HG03521 (cell line): ENCODE measurements around the gene JAM3.

Source experiments
- ATAC-seq: cut with Tn5 transposase; IDR thresholded peaks from one replicate; pipeline ENCODE4 v1.9.1; 2021; ENCODE audit warnings: mild to moderate bottlenecking, moderate library complexity; ENCODE audit not compliant: unreplicated experiment

Gene JAM3

DNA sequence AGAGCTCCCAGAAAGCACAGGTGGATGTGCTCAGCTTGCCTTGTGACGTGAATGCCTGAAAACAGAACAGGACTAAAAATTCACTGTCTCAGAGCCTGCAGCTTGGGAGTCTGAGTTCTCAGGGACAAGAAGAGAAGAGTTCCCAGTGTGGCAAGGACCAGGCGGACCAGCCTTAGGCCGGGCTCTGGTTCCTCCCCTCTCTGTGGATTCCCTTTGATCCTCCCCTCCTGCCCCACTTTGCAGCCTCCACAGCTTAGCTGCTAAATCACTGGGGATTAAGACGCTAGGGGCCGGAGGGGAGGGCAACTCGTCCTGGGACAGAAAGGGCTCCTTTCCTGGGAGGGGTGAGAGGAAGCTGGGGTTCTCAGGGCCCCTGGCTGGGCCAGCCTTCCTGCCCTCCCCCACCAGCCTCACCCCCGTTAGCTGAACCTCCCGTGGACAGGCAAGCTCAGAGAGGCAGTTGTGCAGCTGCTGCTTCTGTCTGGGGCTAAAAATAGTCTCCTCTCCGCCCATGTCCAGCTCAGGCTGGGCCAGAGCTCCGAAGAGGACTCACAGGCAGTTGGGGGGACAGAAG, 29.9 kb upstream of the JAM3 start:
- ATAC-seq: no peak

DNA sequence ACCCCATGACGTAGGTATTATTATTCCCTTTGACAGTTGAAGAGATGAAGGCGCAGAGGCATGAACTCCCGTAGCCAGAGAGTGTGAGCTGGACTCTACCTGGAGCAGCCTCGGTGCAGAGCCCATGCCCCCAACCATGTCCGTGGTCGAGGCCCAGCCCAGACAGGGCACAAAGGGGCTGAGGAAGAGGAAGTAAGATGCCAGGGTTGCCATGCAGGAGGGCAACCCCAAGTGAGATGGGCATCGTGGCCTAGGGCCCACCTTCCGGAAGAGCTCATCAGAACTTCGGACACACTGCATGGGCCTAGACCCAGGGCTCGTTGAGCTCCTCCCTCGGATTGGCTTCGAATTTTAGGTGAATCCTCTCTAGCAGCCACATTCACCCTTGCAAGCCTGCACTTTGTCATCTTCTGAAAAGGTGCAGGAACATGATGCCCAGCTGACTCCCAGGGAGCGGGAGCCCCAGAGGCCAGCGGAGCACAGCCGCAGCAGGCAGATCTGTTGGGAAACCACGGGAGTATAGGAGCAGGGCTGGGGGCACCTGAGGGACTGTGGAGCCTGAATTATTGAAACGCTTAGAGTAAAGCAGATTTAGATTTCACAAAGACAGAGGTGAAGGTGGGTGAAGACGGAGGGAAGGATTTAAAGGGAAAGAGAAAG, 29.0 kb upstream of the JAM3 start:
- no peak for ATAC-seq

DNA sequence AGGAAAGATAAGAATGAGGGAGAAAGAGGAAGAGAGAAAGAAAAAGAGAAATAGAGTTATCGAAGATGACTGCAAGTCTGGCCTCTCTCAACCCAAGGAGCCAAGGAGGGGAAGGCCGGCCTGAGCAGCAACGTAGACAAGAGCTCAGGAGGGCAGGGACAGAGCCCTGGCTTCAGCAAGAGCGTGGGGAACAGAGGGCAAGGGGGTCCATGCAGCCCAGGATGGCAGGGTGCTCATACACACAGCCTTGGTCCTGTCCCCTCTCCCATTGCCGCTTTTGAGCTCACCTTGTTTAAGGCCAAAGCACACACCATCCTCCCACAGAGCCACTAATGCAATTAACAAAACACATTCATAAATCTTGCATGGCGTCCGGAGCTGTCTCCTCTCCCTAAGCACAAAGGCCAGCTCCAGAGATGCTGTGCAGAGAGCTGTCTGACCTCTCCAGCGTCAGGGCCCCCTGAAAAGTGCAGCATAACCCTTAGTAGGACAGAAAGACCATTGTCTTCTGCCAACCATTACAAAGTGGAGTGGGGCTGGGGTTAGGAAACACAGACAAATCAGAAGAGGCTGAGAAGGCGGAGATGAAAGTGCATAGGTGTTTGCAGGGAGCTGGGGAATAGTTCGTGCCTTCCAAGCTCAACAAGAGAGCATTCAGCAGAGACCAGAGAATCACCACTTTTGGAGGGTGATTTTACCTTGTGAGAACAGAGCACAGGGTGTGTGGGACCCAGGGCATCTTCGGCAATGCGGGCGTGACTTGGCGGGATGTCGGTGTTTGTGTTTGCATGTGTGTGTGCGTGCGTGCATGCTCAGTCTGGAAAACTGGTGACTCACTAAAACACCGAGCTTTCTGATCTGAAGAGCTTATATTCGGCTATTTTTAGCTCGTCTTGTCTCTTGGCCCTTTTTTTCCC, 28.2 kb upstream of the JAM3 start:
- ATAC-seq: no peak

DNA sequence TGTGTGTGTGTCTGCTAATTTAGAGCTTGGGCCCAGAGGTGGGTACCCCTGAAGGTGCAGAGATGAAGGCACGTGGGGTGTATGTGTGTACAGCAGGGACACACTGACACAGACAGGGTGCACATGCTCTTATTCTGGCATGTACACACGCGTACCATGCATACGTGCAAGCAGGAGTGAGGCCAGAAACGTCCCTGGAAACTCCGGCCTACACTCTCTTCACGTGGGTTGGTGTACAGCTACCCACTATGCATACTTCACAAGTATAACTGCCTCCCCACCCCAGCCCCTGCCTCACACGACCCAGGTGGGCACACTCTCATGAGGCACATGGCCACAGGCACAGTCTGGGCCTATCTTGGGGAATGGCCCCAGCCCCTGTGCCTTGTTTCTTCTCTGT, 27.5 kb upstream of the JAM3 start:
- no peak for ATAC-seq

DNA sequence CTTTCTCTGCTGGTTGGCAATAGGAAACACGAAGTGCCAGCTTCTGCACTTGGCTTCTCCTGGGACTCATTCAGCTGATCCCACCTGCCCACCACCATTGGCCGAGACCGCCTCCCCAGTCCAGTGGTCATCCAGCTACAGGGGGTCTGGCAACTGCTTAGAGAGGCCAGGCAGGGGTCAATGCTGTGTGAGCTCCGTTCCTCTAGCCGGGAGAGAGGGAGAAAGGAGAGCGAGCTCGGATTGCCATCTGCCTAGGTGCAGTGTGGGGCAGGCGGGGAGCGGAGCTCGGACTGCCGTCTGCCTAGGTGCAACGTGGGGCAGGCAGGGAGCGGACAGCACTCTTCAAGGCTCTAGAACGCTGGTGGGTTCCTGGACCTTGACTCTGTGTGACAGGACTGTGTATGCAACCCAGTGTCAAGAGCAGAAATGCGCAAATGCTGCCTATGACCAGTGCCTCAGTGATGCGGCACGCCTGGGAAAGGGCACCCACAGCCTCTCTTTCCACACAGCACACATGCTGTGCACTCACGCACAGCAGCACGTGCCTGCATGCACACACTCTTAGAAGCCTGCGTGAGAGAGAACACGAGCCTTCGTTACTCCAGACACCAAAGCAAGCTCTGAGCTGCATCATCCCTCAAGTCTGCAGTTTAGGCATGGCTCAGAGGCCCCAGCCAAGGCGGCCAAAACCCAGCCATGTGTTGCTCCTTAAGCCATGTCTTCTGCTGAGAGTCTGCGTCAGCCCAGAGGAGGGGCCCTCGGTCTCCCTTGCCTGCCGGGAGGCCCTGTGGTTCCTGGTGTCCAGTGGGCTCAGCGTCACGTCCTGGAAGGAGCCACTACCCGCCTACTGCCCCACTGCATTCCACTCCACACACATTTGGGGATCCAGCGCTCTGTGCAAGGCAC, 26.8 kb upstream of the JAM3 start:
- ATAC-seq: no peak

DNA sequence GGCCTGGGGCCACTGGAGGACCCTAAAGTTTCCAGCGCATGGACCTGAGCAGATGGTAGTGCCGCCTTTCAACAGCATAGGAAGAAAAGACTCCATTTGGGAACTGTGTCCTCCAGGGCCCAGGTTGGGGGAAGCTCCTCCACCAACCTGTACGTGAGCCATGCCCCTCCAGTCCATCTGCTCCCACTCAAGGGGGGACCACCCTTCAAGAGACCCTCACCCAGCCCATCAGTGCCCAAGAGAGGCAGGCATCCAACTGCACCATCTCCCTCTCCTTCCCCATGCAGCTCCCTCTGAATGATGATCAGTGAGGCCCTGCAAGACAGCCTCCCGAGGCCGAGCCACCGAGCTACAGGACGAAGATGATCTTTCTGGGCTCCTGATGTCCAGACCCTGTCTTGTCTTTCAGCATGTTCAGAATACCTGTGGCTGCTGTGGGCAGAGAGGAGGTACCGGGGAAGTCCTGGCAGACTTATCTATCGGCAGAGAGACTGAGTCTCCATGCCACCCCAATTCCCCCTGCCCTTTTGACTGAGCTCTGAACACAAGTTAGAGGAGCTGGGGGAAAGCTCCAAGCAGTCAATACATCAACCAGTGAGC, 25.0 kb upstream of the JAM3 start:
- no peak for ATAC-seq

DNA sequence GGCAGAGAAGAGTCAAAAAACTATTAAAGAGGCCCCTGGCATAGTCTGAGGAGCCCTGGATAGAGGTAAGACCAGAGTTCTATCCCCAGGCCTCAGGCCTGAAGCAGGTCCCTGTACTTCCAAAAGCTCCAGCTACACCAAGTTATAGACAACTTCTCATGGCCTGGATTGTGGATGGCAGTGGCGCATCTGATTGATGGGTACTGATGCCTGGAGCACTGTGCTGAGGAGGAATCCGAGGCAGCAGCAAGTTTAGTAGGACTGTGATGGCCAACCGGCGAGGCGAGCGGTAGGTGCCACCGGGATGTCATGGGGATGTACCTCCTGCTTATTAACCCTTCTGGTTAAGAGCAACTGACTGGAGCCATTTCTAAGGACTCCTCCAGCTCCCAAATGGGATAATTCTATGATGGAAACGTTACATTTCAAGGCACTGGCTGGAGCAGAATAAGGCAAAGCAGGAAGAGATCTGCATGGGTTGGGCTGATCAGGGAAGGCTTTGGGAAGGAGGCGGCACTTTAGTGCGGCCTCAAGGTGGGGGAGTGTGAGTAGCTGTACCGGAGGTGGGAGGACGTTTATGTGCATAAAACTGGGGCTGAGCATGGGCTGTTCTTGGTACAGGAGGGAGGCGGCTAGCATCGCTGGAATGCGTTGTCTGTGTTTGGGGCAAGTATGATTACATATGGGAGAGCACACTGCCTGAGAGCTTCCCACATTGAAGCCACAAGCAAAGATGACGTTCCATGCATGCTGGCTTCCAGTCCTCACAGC, 24.2 kb upstream of the JAM3 start:
- ATAC-seq: no peak

DNA sequence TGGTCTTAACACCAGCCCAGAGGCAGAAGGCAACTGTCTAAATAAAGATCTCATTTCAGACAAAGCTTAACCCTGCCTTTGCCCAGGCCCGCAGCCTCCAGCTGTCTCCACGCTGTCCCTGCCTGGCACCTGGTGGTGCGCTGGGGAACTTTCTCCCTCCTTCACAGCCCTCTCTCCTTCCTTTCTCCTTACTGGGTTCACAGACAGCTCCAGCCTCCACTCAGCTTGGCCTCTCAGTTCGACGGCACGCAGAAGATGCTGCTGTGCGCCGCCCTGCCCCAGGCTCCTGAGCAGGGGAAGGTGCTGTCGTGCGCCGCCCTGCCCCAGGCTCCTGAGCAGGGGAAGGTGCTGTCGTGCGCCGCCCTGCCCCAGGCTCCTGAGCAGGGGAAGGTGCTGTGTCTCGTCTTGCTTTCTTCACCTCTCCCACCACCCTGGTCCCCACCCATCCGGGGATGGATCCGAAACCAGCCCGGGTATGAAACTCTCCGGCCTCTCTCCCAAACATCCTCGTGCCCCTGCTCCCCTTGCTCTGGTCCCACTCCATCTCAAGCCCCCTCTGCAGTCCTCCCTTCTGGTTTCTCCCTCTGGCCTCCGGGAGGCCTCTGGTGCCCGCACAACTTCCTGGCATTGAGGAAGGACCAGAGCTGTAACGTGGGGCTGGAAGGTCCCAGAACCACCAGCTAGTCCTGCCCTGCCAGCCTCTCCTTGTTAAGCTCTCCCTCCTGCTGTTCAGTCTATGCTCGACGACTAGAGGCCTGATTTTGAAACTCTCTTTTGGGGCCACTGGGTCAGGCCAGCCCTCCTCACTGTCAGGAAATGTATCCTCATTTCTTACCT, 22.9 kb upstream of the JAM3 start:
- ATAC-seq: no peak

DNA sequence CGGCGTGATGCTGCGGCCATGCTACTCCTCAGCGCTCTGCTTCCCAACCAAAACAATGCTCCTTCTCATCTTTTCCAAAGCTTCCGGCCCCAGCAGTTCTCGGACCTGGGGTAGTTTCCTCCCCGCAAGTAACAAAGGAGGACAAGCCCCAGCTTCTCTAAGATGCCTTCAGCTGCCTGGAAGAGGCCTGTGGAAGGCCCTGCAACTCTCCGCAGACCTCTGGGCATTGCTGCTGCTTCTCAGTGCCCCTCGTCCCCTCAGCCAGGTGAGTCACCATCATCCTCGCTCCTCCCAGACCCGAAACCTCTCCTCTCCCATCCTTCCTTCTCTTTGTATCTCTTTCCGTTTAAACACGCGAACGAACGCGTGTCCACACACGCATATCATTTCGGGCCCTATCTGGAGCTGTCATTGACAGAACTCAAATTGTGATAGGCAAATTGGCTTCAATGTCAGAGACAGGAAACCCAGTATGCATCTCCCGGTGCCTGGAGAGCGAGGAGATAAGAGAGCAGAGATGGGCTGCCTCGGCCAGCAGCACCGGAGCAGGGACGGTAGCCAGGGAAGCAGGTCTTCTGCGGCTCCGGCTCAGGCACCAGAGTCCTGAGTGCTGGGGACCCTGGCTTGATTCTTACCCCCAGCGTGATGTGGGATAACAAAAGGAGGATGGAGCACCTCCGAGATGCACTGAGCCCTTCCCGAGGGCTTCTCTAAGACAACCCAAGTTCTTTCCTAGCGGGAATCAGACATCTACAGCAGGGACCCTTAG, 22.0 kb upstream of the JAM3 start:
- ATAC-seq: no peak

DNA sequence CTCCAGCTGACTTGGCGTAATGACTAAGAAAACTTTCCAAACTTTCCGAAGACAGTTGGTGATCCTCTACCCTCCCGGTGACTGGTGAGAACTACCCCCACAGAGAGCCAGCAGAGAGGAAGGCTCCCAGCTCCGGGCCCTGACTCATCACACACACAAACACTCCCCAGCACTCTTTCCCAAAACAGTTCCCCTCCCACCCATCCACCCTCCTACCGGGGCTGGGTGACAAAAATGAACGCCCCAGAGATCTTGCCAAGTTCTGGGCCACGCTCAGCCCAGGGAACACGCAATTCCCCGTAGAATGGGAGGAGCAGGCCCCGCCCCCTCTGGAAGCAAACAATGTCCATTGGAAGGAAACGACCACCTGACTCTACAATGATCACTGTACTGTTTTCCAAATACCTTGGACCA, 21.3 kb upstream of the JAM3 start:
- no peak for ATAC-seq

DNA sequence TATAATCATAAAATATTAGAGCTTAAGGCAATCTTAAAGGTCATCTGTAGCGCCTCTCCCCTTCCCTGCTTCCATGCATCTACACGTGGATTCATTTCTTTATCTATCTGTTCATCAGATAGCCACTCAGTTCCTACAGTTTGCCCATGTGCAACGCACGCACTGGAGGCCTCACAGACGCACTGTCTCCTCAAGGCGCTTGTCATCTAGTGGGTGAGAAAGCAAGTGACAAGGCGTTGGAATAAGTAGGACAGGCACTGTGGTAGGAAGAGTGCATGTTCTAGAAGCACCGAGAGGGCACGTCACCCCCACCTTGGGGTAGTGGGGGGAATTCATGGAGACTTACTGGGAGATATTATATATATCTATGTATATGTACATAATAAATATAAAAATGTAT, 20.8 kb upstream of the JAM3 start:
- no peak for ATAC-seq

DNA sequence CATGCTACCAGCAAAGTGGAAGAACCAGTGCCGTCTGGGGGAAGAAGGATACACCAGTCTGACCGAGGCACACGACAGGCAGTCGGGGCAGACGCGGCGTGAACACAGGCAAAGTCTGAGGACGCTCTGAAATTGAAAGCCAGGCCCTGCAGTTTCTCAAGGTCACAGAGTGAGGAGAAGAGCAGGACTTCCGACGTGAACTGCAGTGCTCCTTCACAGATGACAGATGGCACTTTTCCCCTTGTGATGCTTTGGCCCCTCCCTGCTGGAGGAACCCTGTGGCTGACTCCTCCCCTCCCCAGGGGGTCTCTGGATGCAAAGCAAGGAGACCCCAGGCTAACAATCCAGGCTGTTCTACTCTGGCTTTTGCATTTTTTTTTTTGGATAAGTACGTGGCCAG, 19.6 kb upstream of the JAM3 start:
- no peak for ATAC-seq

DNA sequence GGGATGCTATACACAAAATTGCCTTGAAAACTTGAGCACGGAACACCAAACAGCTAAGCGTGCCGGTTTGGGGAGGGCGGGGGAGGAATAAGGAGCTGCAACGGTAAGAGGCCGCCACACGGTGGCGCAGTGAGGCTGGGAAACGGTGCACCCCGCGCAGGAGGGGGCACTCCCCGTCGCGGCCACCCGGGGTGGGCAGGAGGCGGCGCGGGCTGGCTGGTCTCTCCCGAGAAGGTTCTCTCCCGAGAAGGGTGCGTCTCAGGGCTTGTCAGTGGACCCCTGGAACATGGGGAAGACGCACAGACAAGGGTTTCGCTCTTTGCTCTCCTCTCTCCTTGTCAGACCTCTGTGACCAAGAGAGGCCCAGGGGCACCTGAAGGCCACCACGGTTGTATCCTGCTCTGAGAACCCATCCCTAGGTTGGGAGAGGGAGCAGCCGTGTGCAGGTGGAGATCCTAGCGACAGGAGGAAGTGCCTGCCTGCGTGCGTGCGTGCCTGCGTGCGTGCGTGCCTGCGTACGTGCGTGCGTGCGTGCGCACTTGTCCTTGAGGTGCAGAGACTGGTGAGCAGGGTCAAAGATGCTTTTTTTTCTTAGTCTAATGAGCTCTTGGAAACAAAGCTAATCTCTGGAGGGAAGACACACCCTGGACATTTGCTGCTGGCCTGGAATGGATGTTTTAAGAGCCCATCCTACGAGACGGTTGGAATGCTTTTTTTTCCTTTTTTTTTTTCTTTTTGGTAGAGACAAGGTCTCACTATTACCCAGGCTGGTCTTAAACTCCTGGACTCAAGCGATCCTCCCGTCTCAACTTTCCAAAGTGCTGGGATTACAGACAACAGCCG, 18.1 kb upstream of the JAM3 start:
- peak; percentile 82 for ATAC-seq

DNA sequence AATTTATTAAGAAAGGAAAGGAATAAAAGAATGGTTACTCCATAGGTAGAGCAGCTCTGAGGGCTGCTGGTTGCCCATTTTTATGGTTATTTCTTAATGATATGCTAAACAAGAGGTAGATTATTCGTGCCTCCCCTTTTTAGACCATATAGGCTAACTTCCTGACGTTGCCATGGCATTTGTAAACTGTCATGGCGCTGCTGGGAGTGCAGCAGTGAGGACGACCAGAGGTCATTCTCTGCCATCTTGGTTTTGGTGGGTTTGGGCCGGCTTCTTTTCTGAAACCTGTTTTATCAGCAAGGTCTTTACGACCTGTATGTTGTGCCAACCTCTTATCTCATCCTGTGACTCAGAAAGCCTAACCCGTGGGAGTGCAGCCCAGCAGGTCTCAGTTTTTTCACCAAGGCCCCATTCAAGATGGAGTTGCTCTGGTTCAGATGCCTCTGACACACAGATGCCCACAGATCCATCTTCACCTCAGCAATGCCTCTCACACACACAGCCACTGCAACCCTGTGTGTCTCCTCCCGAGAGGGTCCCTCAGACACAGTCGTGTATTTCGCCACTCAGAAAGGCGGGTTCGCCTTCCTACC, 16.4 kb upstream of the JAM3 start:
- ATAC-seq: no peak

DNA sequence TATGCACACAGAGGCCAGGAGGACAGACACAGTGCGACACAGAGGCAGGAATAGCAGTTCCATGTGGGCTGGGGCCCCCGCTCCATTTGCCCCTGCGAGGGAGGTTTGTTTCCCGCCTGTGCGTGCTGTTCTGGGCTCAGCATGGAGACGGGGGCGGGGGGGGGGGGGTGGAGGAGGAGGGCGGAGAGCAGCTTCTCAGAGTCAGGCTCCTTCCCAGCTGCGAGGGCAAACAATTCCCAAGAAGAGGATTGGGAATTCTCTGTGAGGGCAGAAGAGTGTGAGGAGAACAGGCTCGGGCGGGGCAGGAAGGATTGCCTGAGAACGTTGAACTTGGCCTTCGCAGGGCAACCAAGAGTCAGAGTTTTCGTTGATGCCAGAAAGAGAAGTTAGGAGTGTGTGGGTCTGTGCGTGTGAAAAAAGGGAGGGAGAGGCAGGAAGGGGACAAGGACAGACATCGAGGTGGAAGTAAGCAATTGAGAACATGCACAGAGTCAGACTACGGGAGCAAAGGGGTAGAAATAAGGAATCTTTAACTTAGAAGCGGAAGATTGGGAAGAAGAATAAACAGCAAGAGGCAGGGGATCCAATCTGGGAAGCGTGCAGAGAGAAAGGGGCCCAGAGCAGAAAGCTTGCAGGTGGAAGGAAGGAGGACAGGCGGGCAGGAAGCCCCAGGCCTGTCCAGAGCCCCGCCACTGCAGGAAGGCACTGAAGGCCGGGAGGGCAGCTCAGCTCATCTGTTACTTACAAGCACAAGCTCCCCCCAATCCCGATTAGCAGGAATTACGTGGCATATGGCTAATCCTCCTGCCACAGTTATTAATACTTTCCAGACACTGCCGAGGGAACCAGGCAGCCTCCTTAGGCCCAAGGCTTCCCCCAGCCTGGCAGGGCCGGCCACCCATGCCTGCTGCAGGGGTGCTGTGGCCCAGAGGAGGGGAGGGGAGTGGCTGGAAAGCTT, 15.6 kb upstream of the JAM3 start:
- ATAC-seq: no peak

DNA sequence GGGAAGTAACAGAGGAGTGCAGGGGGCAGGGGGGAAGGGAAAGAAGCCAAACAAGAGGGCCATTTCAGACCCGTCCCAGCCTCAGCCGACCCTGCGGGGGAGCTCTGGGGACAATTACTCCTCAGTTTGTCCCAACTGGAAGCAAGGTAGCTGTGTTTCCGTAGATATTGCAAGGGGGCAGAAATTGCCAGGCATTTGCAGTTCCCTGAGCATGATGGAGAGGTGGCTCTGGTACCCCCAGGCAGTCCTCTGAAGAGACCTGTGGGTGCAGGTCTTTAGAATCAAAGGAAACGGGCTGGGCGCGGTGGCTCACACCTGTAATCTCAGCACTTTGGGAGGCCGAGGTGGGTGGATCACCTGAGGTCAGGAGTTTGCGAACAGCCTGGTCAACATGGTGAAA, 13.8 kb upstream of the JAM3 start:
- no peak for ATAC-seq
